Measurements from ENCODE around the gene GPR84.
"Not testable (repeated sequence)": the region's sequence is repeated elsewhere in the genome, so short reads cannot be mapped to it uniquely, and the experiment has no call there.

GPR84 gene

GRCh38 chr12:54325442-54326109 lies 38.7 kb downstream of the GPR84 start:
- not testable (repeated sequence) for DNase-seq (ENCODE audit: low spot score)

DNA sequence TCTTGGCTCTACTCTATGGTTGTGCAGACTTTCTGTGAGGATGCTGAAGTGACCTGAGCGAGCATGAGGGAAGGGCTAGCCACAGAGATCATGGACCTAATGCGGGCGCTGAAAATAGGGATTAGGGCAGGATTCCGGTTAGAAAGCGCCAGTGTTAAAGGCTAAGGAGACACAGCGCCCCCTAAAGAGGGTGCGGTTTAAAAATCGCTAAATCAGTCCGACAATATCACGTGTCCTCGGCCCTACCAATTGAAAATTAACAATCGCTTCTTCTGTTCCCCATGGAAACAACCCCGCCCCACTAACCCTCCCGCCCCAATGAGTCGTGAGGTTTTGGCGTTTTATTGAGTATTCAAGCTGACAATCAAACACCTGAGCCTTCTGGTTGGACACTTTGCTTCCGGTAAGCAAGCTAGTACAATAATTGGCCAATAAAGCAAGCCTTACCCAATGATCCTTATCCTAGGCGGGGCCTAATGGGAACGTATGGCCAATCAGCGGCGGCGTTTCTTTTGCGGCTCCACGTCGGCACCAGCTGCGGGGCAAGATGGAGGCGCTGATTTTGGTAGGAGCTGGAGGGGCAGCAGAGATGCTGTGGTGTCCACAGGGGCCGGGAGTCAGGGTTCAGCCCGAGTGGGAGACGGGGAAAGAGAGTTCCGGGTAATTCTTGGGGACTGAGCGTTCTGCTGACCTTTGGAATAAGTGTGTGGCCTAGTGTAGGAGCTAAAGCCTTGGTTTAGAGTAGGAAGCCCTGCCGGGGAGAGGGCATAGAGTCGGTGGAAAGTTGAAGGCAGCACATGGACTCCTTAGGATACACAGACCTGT lies 39.5 kb downstream of the GPR84 start, which contains the start of gene COPZ1:
TSS of gene COPZ1 (plus strand) at position 515 of the 825 bp plus-strand sequence. CDS start at position 548, 33 bp downstream.
- DNase-seq (ENCODE audit: low spot score), result peak; percentile 100

GRCh38 chr12:54321363-54321762 lies 42.9 kb downstream of the GPR84 start:
- DNase-seq (ENCODE audit: low spot score), result no peak

Small RNA genes within 50 kb of the gene (small RNA-seq; reads per million reads assigned to genes)
- gene MIR148B, result 8.0 to 174 reads per million in 2 experiments
- 0 reads per million in 2 experiments for gene RN7SL744P
- 0 reads per million in 2 experiments for gene RNU6-950P

Data from SK-N-DZ (cell line).